ENCODE results near the gene DNAI1.
"Not testable (repeated sequence)": the region's sequence is repeated elsewhere in the genome, so short reads cannot be mapped to it uniquely, and the experiment has no call there.

The DNAI1 gene

GRCh38 chr9:34446951-34447350, 11.7 kb upstream of the DNAI1 start:
- in situ Hi-C loops (cut with MboI; ENCODE audit: low sequenced_read_pairs): loop anchor here (10.0 kb wide), 2 partner anchors 48 to 148 kb away; no protein-coding TSS in a partner anchor

- in situ Hi-C loops (cut with MboI; ENCODE audit: low sequenced_read_pairs): no loop called here
Observed at GRCh38 chr9:34450644-34451043, 8.0 kb upstream of the DNAI1 start.

GRCh38 chr9:34451135-34451534, 7.5 kb upstream of the DNAI1 start:
- in situ Hi-C loops (cut with MboI; ENCODE audit: low sequenced_read_pairs): no loop called here

- in situ Hi-C loops (cut with MboI; ENCODE audit: low sequenced_read_pairs): no loop called here
Observed at GRCh38 chr9:34451545-34451944, 7.1 kb upstream of the DNAI1 start.

- in situ Hi-C loops (cut with MboI; ENCODE audit: low sequenced_read_pairs): no loop called here
Observed at GRCh38 chr9:34452568-34452967, 6.0 kb upstream of the DNAI1 start.

DNA sequence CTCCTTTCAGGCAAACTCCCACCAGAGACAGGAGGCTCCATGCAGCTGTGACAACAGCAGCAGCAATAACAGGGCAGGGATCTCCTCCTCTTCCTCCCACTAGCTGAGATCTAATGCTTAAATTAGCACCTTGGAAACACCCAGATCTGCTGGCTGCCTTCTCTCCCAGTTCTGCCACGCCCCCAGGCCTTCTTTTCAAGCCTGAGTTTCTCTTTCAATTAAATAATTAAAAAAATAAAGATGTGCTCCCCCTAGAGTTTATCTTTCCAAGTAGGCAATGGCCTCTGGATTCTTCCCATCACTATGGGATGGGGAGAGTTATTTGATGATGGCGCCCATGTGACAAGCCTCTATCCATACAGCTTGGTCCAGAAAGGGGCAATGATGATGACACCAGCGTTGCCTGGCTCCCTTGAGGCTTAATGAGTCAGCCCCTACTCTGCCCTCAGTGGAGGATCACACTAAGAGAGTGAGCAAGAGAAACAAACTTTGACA, 4.0 kb upstream of the DNAI1 start:
- in situ Hi-C loops (cut with MboI; ENCODE audit: low sequenced_read_pairs): no loop called here

DNA sequence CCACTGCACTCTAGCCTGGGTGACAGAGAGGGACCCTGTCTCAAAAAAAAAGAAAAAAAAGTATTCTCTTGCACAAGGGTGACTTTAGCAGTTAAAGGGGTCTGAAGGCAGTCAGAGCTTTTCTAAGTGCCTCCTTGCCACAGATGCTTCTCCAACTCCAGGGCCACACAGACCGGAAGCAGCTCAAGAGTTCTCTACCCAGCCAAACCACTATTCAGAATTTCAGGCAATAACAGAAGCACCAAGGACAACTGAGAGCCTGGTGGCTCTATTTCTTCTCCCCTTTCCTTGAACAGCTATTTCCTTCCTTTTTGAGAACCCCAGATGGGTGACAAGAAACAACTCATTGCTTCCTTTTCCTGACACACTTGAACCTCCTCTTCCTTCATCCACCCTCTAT, 2.5 kb upstream of the DNAI1 start:
- in situ Hi-C loops (cut with MboI; ENCODE audit: low sequenced_read_pairs): no loop called here

DNA sequence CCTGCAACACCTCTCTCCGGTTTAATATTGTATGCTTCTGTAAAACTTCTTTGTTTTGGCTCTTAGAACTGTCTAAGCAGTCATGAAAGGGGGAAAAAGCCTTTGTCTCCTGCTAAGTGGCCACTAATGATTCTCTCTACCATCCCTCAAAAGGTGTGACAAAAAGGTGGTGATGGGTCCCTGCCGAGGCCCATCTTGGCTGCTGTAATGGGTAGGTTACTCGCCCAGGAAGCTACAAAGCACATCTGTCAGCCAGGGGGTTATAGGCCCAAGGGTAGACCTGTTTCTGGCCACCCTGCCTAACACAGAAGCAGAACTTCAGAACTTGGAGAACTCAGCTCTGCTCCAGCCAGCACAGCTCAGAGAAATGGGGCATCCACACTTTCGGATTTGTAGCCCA, 1.9 kb upstream of the DNAI1 start:
- in situ Hi-C loops (cut with MboI; ENCODE audit: low sequenced_read_pairs): no loop called here

DNA sequence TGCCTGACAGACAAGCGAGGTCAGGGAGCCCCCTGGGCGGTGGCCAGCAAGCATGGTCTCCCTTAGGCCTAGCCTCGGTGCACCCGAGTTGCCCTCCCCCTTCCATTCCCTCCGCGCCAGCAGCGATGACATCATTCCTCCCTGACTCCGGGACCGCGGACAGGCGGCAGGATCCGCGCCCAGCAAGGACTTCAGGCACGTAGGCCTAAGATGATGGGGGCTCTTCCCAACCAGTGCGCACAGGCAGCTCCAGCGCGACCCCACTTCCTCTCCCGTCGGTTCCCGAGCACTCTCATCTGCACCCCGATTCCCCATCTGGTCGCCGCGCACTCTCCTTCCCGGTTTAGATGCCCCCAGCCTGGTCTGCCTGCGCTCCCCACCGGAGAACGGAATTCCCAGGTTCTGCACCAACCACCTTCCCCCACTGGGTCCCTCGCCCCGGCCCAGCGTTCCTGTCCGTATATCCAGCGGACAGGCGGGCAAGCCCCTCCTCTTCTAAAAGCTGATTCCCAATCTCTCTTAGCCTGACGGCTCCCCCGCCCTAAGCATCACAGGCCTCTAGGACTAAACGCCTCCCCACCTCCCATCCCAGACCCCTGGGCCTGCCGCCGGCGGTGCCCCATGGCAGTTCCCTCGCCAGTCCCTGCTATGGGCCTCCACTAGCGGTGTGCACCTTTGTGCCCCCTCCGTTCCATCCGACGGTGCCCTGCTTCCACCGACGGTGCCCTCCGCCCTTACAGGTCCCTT, 1.2 kb upstream of the DNAI1 start:
- in situ Hi-C loops (cut with MboI; ENCODE audit: low sequenced_read_pairs): no loop called here

DNA sequence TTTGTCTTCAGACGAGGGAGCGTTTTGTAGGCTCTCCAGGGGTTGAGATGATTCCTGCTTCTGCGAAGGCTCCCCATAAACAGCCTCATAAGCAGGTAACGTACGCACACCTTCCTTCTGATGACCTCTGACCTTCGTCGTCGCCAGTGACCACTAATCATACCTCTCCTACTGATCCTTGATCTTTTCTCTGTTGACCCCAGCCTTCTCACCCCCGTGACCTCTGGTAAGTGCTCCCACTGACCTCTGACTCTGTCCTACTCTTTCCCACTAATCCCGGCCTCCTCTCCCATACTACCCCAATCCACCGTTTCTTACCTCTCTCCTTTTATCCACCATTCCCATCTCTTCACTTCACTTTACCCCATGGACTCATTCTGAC, 345 bp downstream of the DNAI1 start:
- in situ Hi-C loops (cut with MboI; ENCODE audit: low sequenced_read_pairs): no loop called here

DNA sequence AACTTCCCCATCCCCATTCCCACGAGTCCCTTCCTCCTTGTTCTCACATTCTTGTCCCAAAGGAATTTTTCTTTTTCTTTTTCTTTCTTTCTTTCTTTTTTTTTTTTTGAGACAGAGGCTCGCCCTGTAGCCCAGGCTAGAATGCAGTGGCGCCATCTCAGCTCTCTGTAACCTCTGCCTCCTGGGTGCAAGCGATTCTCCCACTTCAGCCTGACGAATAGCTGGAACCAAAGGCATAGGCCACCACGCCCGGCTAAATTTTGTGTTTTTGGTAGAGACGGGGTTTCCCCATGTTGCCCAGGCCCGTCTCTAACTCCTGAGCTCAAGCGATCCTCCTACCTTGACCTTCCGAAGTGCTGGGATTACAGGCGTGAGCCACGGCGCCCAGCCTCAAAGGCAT, 751 bp downstream of the DNAI1 start:
- in situ Hi-C loops (cut with MboI; ENCODE audit: low sequenced_read_pairs): no loop called here

DNA sequence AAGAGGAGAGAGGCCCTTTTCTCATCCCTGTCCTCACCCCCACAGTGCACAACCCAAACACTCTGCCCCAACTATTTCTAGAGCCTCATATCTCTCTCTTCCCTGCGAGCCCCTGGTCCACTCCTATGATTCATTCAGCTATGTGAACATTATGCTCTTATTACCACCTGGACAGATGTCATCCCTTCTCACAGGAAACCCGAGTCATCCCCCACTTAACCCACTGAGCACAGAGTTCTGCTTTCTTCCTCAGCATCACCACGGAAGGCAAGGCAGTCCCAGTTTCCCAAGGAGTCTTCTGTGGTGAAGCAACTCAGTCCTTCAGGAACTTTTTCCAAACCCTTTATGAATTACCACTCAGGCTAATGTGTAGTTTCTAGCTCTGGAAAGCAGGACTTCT, 1.3 kb downstream of the DNAI1 start:
- in situ Hi-C loops (cut with MboI; ENCODE audit: low sequenced_read_pairs): no loop called here

- in situ Hi-C loops (cut with MboI; ENCODE audit: low sequenced_read_pairs): no loop called here
Observed at GRCh38 chr9:34463098-34463900, 4.7 kb downstream of the DNAI1 start.

DNA sequence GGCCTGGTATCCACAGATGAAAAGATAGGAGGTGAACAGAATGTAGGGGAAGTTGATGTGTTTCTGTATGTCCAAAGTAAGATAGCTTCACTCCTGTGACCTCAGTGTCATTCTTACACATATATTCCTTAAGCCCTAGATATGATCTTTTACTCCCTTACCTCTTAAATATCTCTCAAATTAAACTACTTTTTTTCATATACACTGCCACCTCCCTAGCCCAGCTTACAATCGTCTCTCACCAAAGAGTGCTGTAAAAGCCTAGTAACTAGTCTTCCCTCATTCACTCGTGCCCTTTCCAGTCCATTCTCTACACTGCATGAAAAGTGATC, 5.3 kb downstream of the DNAI1 start:
- in situ Hi-C loops (cut with MboI; ENCODE audit: low sequenced_read_pairs): no loop called here

GRCh38 chr9:34464571-34464970, 6.0 kb downstream of the DNAI1 start:
- in situ Hi-C loops (cut with MboI; ENCODE audit: low sequenced_read_pairs): no loop called here

DNA sequence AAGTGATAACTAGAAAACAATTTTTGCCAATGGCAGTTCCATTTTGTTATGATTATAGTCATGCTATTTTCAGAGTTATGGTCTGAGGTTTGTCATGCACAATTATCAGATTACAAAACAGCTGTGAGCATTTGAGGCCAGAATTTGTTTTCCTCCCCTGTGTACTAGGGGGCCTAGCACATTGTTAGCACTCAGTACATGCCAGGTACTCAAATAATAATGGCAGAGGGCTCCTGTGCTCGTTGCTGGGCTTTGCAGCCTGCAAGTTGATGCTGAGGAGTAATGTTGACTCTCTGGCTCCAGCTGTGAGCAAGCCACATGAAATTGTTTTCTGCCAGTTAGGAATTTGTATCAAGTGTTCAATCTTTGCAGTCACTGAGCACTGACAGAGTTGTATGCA, 6.9 kb downstream of the DNAI1 start:
- in situ Hi-C loops (cut with MboI; ENCODE audit: low sequenced_read_pairs): no loop called here

DNA sequence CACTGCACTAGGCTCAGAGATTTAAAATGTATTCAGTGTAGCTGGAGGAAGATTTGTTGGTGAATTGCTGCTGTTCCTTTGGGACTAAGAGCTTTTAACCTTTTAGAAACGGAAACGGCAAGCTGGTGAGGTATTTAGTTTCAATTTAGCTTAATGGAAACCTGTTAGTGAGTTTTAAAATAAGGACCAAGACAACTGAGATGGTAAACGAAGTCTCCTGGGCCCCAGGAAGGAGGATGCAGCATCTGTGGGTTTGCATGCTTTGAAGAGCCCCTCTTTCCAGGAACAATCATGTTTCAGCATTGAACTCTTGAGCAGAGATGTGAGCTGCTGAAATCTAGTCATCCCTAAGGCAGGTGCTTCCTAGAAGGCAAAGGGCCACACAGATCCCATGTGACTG, 16.5 kb downstream of the DNAI1 start:
- in situ Hi-C loops (cut with MboI; ENCODE audit: low sequenced_read_pairs): no loop called here

- in situ Hi-C loops (cut with MboI; ENCODE audit: low sequenced_read_pairs): no loop called here
Observed at GRCh38 chr9:34477541-34477940, 18.9 kb downstream of the DNAI1 start.

DNA sequence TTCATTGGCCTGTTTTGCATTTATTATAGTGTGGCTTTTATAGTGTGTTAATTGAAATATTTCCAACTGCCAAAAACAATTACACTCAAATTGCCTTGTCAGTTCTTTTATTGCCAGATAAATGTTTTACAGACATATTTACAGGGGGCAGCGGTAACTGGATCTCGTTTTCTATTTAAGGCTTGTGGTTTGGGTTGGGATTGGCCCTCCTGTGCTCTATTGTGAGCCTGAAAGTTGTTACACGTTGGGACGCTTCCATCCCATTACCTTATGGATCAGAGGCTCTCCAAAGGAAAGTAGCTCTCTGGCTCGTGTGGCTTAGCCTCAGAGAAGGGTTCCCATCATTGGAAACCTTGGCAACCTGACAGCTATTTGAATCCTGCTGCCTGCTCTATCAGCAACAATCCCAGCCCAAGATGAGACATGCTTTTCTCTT, 20.8 kb downstream of the DNAI1 start:
- in situ Hi-C loops (cut with MboI; ENCODE audit: low sequenced_read_pairs): no loop called here

DNA sequence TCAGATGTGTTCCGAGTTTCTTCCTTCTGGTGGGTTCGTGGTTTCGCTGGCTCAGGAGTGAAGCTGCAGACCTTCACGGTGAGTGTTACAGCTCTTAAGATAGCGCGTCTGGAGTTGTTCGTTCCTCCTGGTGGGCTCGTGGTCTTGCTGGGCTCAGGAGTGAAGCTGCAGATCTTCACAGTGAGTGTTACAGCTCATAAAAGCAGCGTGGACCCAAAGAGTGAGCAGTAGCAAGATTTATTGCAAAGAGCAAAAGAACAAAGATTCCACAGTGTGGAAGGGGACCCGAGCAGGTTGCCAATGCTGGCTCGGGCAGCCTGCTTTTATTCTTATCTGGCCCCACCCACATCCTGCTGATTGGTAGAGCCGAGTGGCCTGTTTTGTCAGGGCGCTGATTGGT, 23.0 kb downstream of the DNAI1 start:
- in situ Hi-C loops (cut with MboI; ENCODE audit: low sequenced_read_pairs): not testable (repeated sequence)

- in situ Hi-C loops (cut with MboI; ENCODE audit: low sequenced_read_pairs): not testable (repeated sequence)
Observed at GRCh38 chr9:34482746-34483145, 24.1 kb downstream of the DNAI1 start.

DNA sequence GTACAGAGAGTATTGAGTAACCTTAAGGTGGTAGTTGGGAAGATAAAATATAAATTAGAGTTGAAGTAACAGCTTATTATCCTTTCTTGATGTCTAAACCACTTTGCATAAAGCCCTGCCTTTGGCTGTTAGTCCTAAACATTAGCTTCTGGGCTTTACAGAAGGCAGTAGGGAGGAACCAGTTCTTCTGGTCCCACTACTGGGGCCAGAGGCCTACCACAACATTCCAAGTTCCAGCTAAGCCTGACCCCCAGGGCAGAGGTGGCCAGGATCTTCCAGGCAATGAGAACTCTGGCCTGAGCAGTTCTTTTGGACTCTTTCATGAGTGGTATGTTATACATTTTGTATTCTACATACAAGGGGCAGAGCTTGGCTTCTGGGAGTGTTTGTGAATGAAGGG, 26.1 kb downstream of the DNAI1 start:
- in situ Hi-C loops (cut with MboI; ENCODE audit: low sequenced_read_pairs): no loop called here

All from HL-60/S4 treated with phorbol 12-myristate 13-acetate at 8.2 ng/mL for 4 days and 3 days (cell line).